H9 (cell line): ENCODE results near the gene SRP9. TPM values are rescaled to one million over a fixed set of nuclear protein-coding genes. Genes with fewer than 3 reads are reported as not detected.

ENCODE experiments used
- DNase-seq: peaks from one replicate; pipeline ENCODE4 v3.0.0-alpha.2; 2017
- H2AFZ ChIP-seq: one replicate; pipeline ENCODE4 v1.6.1; 2013; ENCODE audit warnings: mild to moderate bottlenecking, low read length, control low read depth, moderate library complexity
- H2AK5ac ChIP-seq: 2 replicates; pipeline ENCODE4 v1.6.1; 2013; ENCODE audit warnings: low read length, control low read depth, mixed read lengths; ENCODE audit not compliant: insufficient read length
- H2BK120ac ChIP-seq: one replicate; pipeline ENCODE4 v1.6.1; 2013; ENCODE audit warnings: low read depth, mild to moderate bottlenecking, low read length, control low read depth, inconsistent platforms; ENCODE audit not compliant: poor library complexity, severe bottlenecking
- H2BK12ac ChIP-seq: 2 replicates; pipeline ENCODE4 v1.6.1; 2013; ENCODE audit warnings: low read length, control low read depth, mixed read lengths, low read depth; ENCODE audit not compliant: insufficient read length
- H2BK15ac ChIP-seq: 2 replicates; pipeline ENCODE4 v1.6.1; 2013; ENCODE audit warnings: low read depth, low read length, control low read depth
- H2BK20ac ChIP-seq: one replicate; pipeline ENCODE4 v1.6.1; 2013; ENCODE audit warnings: low read depth, mild to moderate bottlenecking, low read length, control low read depth, inconsistent platforms; ENCODE audit not compliant: poor library complexity, severe bottlenecking
- H2BK5ac ChIP-seq: 2 replicates; pipeline ENCODE4 v1.6.1; 2013; ENCODE audit warnings: low read length, control low read depth, mixed read lengths; ENCODE audit not compliant: insufficient read length
- H3K14ac ChIP-seq: 2 replicates; pipeline ENCODE4 v1.6.1; 2013; ENCODE audit warnings: low read length, control low read depth; ENCODE audit not compliant: insufficient read depth
- H3K18ac ChIP-seq: 2 replicates; pipeline ENCODE4 v1.6.1; 2013; ENCODE audit warnings: low read depth, mild to moderate bottlenecking, mixed read lengths, low read length, control low read depth; ENCODE audit not compliant: insufficient read length
- H3K23ac ChIP-seq: 2 replicates; pipeline ENCODE4 v1.6.1; 2013; ENCODE audit warnings: low read length, control low read depth, mixed read lengths, low read depth; ENCODE audit not compliant: insufficient read length
- H3K23me2 ChIP-seq: 2 replicates; pipeline ENCODE4 v1.6.1; 2013; ENCODE audit warnings: low read depth, mild to moderate bottlenecking, mixed read lengths, low read length, control low read depth; ENCODE audit not compliant: insufficient read length, poor library complexity, severe bottlenecking
- H3K27ac ChIP-seq: 2 replicates; pipeline ENCODE4 v1.5.1; 2013; ENCODE audit warnings: low read length, control low read depth, mixed read lengths, low read depth; ENCODE audit not compliant: insufficient read length
- H3K27me3 ChIP-seq: 2 replicates; pipeline ENCODE4 v1.6.1; 2013; ENCODE audit warnings: low read length, control low read depth, inconsistent platforms; ENCODE audit not compliant: insufficient read depth
- H3K4ac ChIP-seq: 2 replicates; pipeline ENCODE4 v1.6.1; 2013; ENCODE audit warnings: low read depth, mild to moderate bottlenecking, control low read depth, inconsistent platforms, low read length, moderate library complexity
- H3K4me1 ChIP-seq: 2 replicates; pipeline ENCODE4 v1.6.1; 2013; ENCODE audit warnings: low read length, control low read depth, inconsistent platforms; ENCODE audit not compliant: insufficient read depth
- H3K4me2 ChIP-seq: 2 replicates; pipeline ENCODE4 v1.6.1; 2013; ENCODE audit warnings: low read length, control low read depth, mixed read lengths; ENCODE audit not compliant: insufficient read length, insufficient read depth
- H3K56ac ChIP-seq: 2 replicates; pipeline ENCODE4 v1.6.1; 2013; ENCODE audit warnings: low read depth, mild to moderate bottlenecking, mixed read lengths, low read length, control low read depth; ENCODE audit not compliant: insufficient read length
- H3K79me1 ChIP-seq: 2 replicates; pipeline ENCODE4 v1.6.1; 2013; ENCODE audit warnings: low read depth, mild to moderate bottlenecking, moderate library complexity, low read length, control low read depth, inconsistent platforms; ENCODE audit not compliant: insufficient read depth, poor library complexity, severe bottlenecking
- H3K79me2 ChIP-seq: 2 replicates; pipeline ENCODE4 v1.6.1; 2013; ENCODE audit warnings: low read length, control low read depth, inconsistent platforms; ENCODE audit not compliant: insufficient read depth
- H3K9ac ChIP-seq: 2 replicates; pipeline ENCODE4 v1.6.1; 2013; ENCODE audit warnings: low read length, control low read depth, mixed read lengths; ENCODE audit not compliant: insufficient read length; ENCODE audit errors: extremely low read depth
- H3K9me3 ChIP-seq: one replicate; pipeline ENCODE4 v1.6.1; 2013; ENCODE audit warnings: low read depth, low read length, inconsistent platforms; ENCODE audit not compliant: control insufficient read depth
- H3T11ph ChIP-seq: one replicate; pipeline ENCODE4 v1.6.1; 2013; ENCODE audit warnings: mild to moderate bottlenecking, low read length, control low read depth, inconsistent platforms
- H4K20me1 ChIP-seq: one replicate; pipeline ENCODE4 v1.6.1; 2013; ENCODE audit not compliant: control insufficient read depth, insufficient read length, insufficient read depth
- H4K5ac ChIP-seq: 2 replicates; pipeline ENCODE4 v1.6.1; 2013; ENCODE audit warnings: low read depth, mild to moderate bottlenecking, mixed read lengths, low read length, control low read depth; ENCODE audit not compliant: insufficient read length
- H4K8ac ChIP-seq: replicated peaks from 2 replicates; pipeline ENCODE4 v1.6.1; 2013; ENCODE audit warnings: low read length, control low read depth, mixed read lengths, low read depth; ENCODE audit not compliant: insufficient read length
- H4K91ac ChIP-seq: 2 replicates; pipeline ENCODE4 v1.6.1; 2013; ENCODE audit warnings: low read depth, mild to moderate bottlenecking, moderate library complexity, mixed read lengths, low read length, control low read depth; ENCODE audit not compliant: insufficient read length
- H3K27ac Mint-ChIP-seq, 3 experiments: 2 replicates in 2 of 3; 3 replicates in 1 of 3; pipeline ENCODE4 v1.8.0; 2020 to 2021; ENCODE audit warnings: mixed read lengths in 3 of 3, mild to moderate bottlenecking in 1 of 3, moderate library complexity in 1 of 3
- H3K27me3 Mint-ChIP-seq: 2 replicates; pipeline ENCODE4 v1.8.0; 2021; ENCODE audit warnings: low read depth, mild to moderate bottlenecking, moderate library complexity, mixed read lengths
- H3K36me3 Mint-ChIP-seq, 3 experiments: 2 replicates in 2 of 3; 3 replicates in 1 of 3; pipeline ENCODE4 v1.8.0; 2020 to 2021; ENCODE audit warnings: low read depth in 3 of 3, mixed read lengths in 3 of 3; ENCODE audit not compliant: insufficient read depth in 1 of 3
- H3K4me1 Mint-ChIP-seq, 2 experiments: 2 replicates each; pipeline ENCODE4 v1.8.0; 2020; ENCODE audit warnings: mixed read lengths in 2 of 2
- H3K4me3 Mint-ChIP-seq, 2 experiments: 2 replicates in 1 of 2; 3 replicates in 1 of 2; pipeline ENCODE4 v1.8.0; 2020 to 2021; ENCODE audit warnings: mild to moderate bottlenecking in 2 of 2, mixed read lengths in 2 of 2, moderate library complexity in 1 of 2
- H3K9me3 Mint-ChIP-seq, 2 experiments: 2 replicates in 1 of 2; 3 replicates in 1 of 2; pipeline ENCODE4 v1.8.0; 2020; ENCODE audit warnings: mild to moderate bottlenecking in 2 of 2, mixed read lengths in 2 of 2, moderate library complexity in 1 of 2
- CTCF ChIP-seq: fragments of 200-600 bp; sonication (generic); conservative IDR thresholded peaks from 3 replicates; pipeline ENCODE4 v1.8.0; 2021; ENCODE audit warnings: antibody characterized with exemption, mild to moderate bottlenecking
- WGBS: extraction: QIAGEN DNeasy Blood & Tissue Kit; methylation state at CpG from one replicate; pipeline ENCODE4 v1.1.7; 2013; ENCODE audit warnings: missing lambda C conversion rate, low lambda C conversion rate, mixed read lengths; ENCODE audit not compliant: insufficient read length; ENCODE audit errors: extremely low coverage; 5-methylcytosine and 5-hydroxymethylcytosine counted together
- total RNA-seq: library from RNA; stranded (reverse); gene quantifications from 2 replicates; pipeline ENCODE4 v1.2.1, GENCODE V29; 2021

Gene SRP9
- total RNA-seq, 1 experiment from 2014 or later, result 403 TPM

GRCh38 chr1:225812488-225813213 lies 35.0 kb downstream of the SRP9 start:
- Histone ChIP-seq H4K5ac (no peak overlapping the region), H2BK5ac (no peak overlapping the region), H2BK12ac (no peak overlapping the region), H3K79me2 (peaks cover 1% of the 10 kb centered on the region; the same call in 1 of the 2 replicates), H3K9ac (no peak overlapping the region), H3K27ac (no peak overlapping the region), H2BK15ac (no peak overlapping the region), H4K8ac (no peak overlapping the region), H2BK20ac (no peak overlapping the region), H3K56ac (no peak overlapping the region), H2AFZ (no peak overlapping the region), H3K23ac (no peak overlapping the region), H3K23me2 (no peaks in the 10 kb centered on the region), H3T11ph (no peak overlapping the region), H3K9me3 (no peaks in the 10 kb centered on the region), H3K79me1 (no peaks in the 10 kb centered on the region), H3K18ac (no peak overlapping the region), H3K4me2 (no peak overlapping the region), H4K91ac (no peak overlapping the region), H3K4ac (no peak overlapping the region), H2BK120ac (no peak overlapping the region), H2AK5ac (no peak overlapping the region), H3K4me1 (peaks cover 7% of the 10 kb centered on the region; the same call in 1 of the 2 replicates), H3K14ac (no peak overlapping the region), H4K20me1 (no peaks in the 10 kb centered on the region), H3K27me3 (no peaks in the 10 kb centered on the region)
- H3K27me3 Mint-ChIP-seq, result peaks cover 13% of the 10 kb centered on the region
- H3K27ac Mint-ChIP-seq, result no peak overlapping the region
- H3K4me3 Mint-ChIP-seq, result no peak overlapping the region
- WGBS, result no CpG with 5 or more reads among the region's 8 CpGs
- DNase-seq, result no peak
- H3K4me1 Mint-ChIP-seq, result peaks cover 42 to 52% of the 10 kb centered on the region in 2 experiments
- H3K36me3 Mint-ChIP-seq, result peaks cover 0 to 5% (median 4%) of the 10 kb centered on the region in 3 experiments; a peak in 3 of 7 replicates
- TF ChIP-seq CTCF, result no peak
- H3K9me3 Mint-ChIP-seq, result no peaks in the 10 kb centered on the region; a peak in 1 of 5 replicates
